Stimulated activated naive CD8-positive, alpha-beta T cell treated with anti-CD3 and anti-CD28 coated beads, Interleukin-15, amount 100 ng/mL, for 72 hours (primary cell): ENCODE measurements around the gene NFKB1.
"Not testable (repeated sequence)": the region's sequence is repeated elsewhere in the genome, so short reads cannot be mapped to it uniquely, and the experiment has no call there.

Source experiments
- ATAC-seq: fragments of 150-1000 bp; cut with Tn5 transposase; 2 replicates; pipeline ENCODE4 v1.10.0; 2021; ENCODE audit warnings: mild to moderate bottlenecking, moderate library complexity
- DNase-seq, 2 donors: peaks; one replicate each; pipeline ENCODE4 v3.0.0; 2021 to 2022
- H3K27ac Mint-ChIP-seq, 2 donors: one replicate each; pipeline ENCODE4 v1.8.0; 2022; ENCODE audit warnings: mild to moderate bottlenecking in 2 of 2, mixed read lengths in 2 of 2, moderate library complexity in 2 of 2
- H3K27me3 Mint-ChIP-seq: one replicate; pipeline ENCODE4 v1.8.0; 2022; ENCODE audit warnings: mixed read lengths
- H3K4me1 Mint-ChIP-seq: one replicate; pipeline ENCODE4 v1.8.0; 2022; ENCODE audit warnings: mild to moderate bottlenecking, mixed read lengths
- H3K4me3 Mint-ChIP-seq, 2 donors: one replicate each; pipeline ENCODE4 v1.8.0; 2022; ENCODE audit warnings: mild to moderate bottlenecking in 2 of 2, mixed read lengths in 2 of 2, moderate library complexity in 1 of 2
- H3K9me3 Mint-ChIP-seq, 2 donors: one replicate each; pipeline ENCODE4 v1.8.0; 2022; ENCODE audit warnings: mixed read lengths in 2 of 2

The NFKB1 gene

GRCh38 chr4:102604222-102604940 is 103.2 kb downstream of the NFKB1 start:
- H3K9me3 Mint-ChIP-seq, result no peaks in the 10 kb centered on the region
- no peak for ATAC-seq
- H3K27ac Mint-ChIP-seq, result no peak overlapping the region
- no peaks in the 10 kb centered on the region for H3K27me3 Mint-ChIP-seq
- no peak overlapping the region for H3K4me3 Mint-ChIP-seq
- DNase-seq, result no peak
- H3K4me1 Mint-ChIP-seq, result peaks cover 75% of the 10 kb centered on the region

- no peaks in the 10 kb centered on the region for H3K9me3 Mint-ChIP-seq
- H3K4me3 Mint-ChIP-seq, result no peak overlapping the region
- H3K4me1 Mint-ChIP-seq, result peaks cover 75% of the 10 kb centered on the region
- no peak overlapping the region for H3K27ac Mint-ChIP-seq
- ATAC-seq (no peak), DNase-seq (no peak)
- H3K27me3 Mint-ChIP-seq, result no peaks in the 10 kb centered on the region
These were observed 105.1 kb downstream of the NFKB1 start for GRCh38 chr4:102606261-102606660.

- ATAC-seq (no peak), DNase-seq (no peak)
- Mint-ChIP-seq H3K27me3 (no peaks in the 10 kb centered on the region), H3K4me3 (no peak overlapping the region), H3K27ac (peak overlapping the region in 1 of 2 donors; percentile 24), H3K4me1 (peaks cover 75% of the 10 kb centered on the region), H3K9me3 (no peaks in the 10 kb centered on the region)
These were observed 105.8 kb downstream of the NFKB1 start for GRCh38 chr4:102606846-102607450.

- peak overlapping the region; percentile 27 to 74 for H3K27ac Mint-ChIP-seq
- H3K9me3 Mint-ChIP-seq, result no peaks in the 10 kb centered on the region
- no peak overlapping the region for H3K4me3 Mint-ChIP-seq
- ATAC-seq, result no peak
- DNase-seq, result no peak
- no peaks in the 10 kb centered on the region for H3K27me3 Mint-ChIP-seq
- peaks cover 85% of the 10 kb centered on the region for H3K4me1 Mint-ChIP-seq
These were observed 107.0 kb downstream of the NFKB1 start for GRCh38 chr4:102608190-102608589.

GRCh38 chr4:102610007-102610406 is 108.8 kb downstream of the NFKB1 start:
- H3K4me1 Mint-ChIP-seq, result peaks cover 91% of the 10 kb centered on the region
- no peaks in the 10 kb centered on the region for H3K27me3 Mint-ChIP-seq
- H3K4me3 Mint-ChIP-seq, result no peak overlapping the region
- peak overlapping the region in 1 of 2 donors; percentile 49 for H3K27ac Mint-ChIP-seq
- ATAC-seq, result no peak
- H3K9me3 Mint-ChIP-seq, result no peaks in the 10 kb centered on the region
- no peak for DNase-seq

GRCh38 chr4:102610476-102610875 is 109.3 kb downstream of the NFKB1 start:
- no peaks in the 10 kb centered on the region for H3K9me3 Mint-ChIP-seq
- no peak for ATAC-seq
- no peaks in the 10 kb centered on the region for H3K27me3 Mint-ChIP-seq
- H3K27ac Mint-ChIP-seq, result no peak overlapping the region
- no peak overlapping the region for H3K4me3 Mint-ChIP-seq
- DNase-seq, result no peak
- H3K4me1 Mint-ChIP-seq, result peaks cover 92% of the 10 kb centered on the region

GRCh38 chr4:102612210-102612609 is 111.1 kb downstream of the NFKB1 start:
- Mint-ChIP-seq H3K27me3 (no peaks in the 10 kb centered on the region), H3K27ac (peak overlapping the region; percentile 96 to 97), H3K9me3 (no peaks in the 10 kb centered on the region), H3K4me1 (peaks cover 93% of the 10 kb centered on the region), H3K4me3 (peak overlapping the region; percentile 60 to 78)
- DNase-seq, result no peak
- ATAC-seq, result no peak

GRCh38 chr4:102612824-102613366 is 111.7 kb downstream of the NFKB1 start:
- H3K27me3 Mint-ChIP-seq, result no peaks in the 10 kb centered on the region
- no peaks in the 10 kb centered on the region for H3K9me3 Mint-ChIP-seq
- H3K4me1 Mint-ChIP-seq, result peaks cover 86% of the 10 kb centered on the region
- DNase-seq (peak in 1 of 2 donors; percentile 60), ATAC-seq (peak; percentile 93)
- peak overlapping the region; percentile 96 to 97 for H3K27ac Mint-ChIP-seq
- H3K4me3 Mint-ChIP-seq, result peak overlapping the region; percentile 60 to 78

- Mint-ChIP-seq H3K27ac (peak overlapping the region; percentile 91 to 96), H3K4me3 (peak overlapping the region; percentile 69 to 78), H3K9me3 (peaks cover 0 to 10% of the 10 kb centered on the region in 2 donors), H3K27me3 (no peaks in the 10 kb centered on the region), H3K4me1 (peaks cover 84% of the 10 kb centered on the region)
- peak; percentile 37 for ATAC-seq
- DNase-seq, result no peak
These were observed 113.6 kb downstream of the NFKB1 start for GRCh38 chr4:102614801-102615200.

GRCh38 chr4:102616636-102617035 is 115.5 kb downstream of the NFKB1 start:
- no peak overlapping the region for H3K4me3 Mint-ChIP-seq
- DNase-seq (no peak), ATAC-seq (no peak)
- H3K9me3 Mint-ChIP-seq, result peaks cover 0 to 10% of the 10 kb centered on the region in 2 donors
- H3K27me3 Mint-ChIP-seq, result no peaks in the 10 kb centered on the region
- H3K4me1 Mint-ChIP-seq, result peaks cover 75% of the 10 kb centered on the region
- H3K27ac Mint-ChIP-seq, result no peak overlapping the region

GRCh38 chr4:102619021-102619420 is 117.9 kb downstream of the NFKB1 start:
- H3K9me3 Mint-ChIP-seq, DNase-seq, H3K27me3 Mint-ChIP-seq, ATAC-seq, H3K4me3 Mint-ChIP-seq: not testable (repeated sequence)
- peak overlapping the region; percentile 13 to 89 for H3K27ac Mint-ChIP-seq
- H3K4me1 Mint-ChIP-seq, result peaks cover 55% of the 10 kb centered on the region

- not testable (repeated sequence) for H3K27me3 Mint-ChIP-seq, H3K9me3 Mint-ChIP-seq
- peaks cover 55% of the 10 kb centered on the region for H3K4me1 Mint-ChIP-seq
- DNase-seq (peak in 1 of 2 donors; percentile 46), ATAC-seq (peak; percentile 85)
- peak overlapping the region; percentile 85 to 89 for H3K27ac Mint-ChIP-seq
- peak overlapping the region in 1 of 2 donors; percentile 58 for H3K4me3 Mint-ChIP-seq
These were observed 118.8 kb downstream of the NFKB1 start for GRCh38 chr4:102619776-102620631.

GRCh38 chr4:102620697-102621497 is 119.7 kb downstream of the NFKB1 start:
- H3K27ac Mint-ChIP-seq, result peak overlapping the region in 1 of 2 donors; percentile 49
- no peak for DNase-seq

GRCh38 chr4:102623622-102624021 is 122.5 kb downstream of the NFKB1 start:
- DNase-seq, result no peak
- H3K4me3 Mint-ChIP-seq, result no peak overlapping the region
- H3K9me3 Mint-ChIP-seq, result peaks cover 0 to 7% of the 10 kb centered on the region in 2 donors
- no peak for ATAC-seq
- no peak overlapping the region for H3K27ac Mint-ChIP-seq
- peaks cover 64% of the 10 kb centered on the region for H3K4me1 Mint-ChIP-seq
- H3K27me3 Mint-ChIP-seq, result no peaks in the 10 kb centered on the region

More at GRCh38 chr4:102620697-102621497, 119.7 kb downstream of the NFKB1 start:
- no peaks in the 10 kb centered on the region for H3K27me3 Mint-ChIP-seq
- peak; percentile 58 for ATAC-seq
- H3K4me3 Mint-ChIP-seq, result no peak overlapping the region
- H3K9me3 Mint-ChIP-seq, result peaks cover 0 to 10% of the 10 kb centered on the region in 2 donors
- peaks cover 55% of the 10 kb centered on the region for H3K4me1 Mint-ChIP-seq

GRCh38 chr4:102624505-102624904 is 123.3 kb downstream of the NFKB1 start:
- DNase-seq (no peak), ATAC-seq (no peak)
- no peak overlapping the region for H3K27ac Mint-ChIP-seq
- peaks cover 64% of the 10 kb centered on the region for H3K4me1 Mint-ChIP-seq
- H3K27me3 Mint-ChIP-seq, result no peaks in the 10 kb centered on the region
- H3K9me3 Mint-ChIP-seq, result no peaks in the 10 kb centered on the region
- no peak overlapping the region for H3K4me3 Mint-ChIP-seq
